IMR-90 (cell line): ENCODE measurements around the gene PAK5. TPM values are rescaled to one million over a fixed set of nuclear protein-coding genes. Genes with fewer than 3 reads are reported as not detected.

Experiments
- ATAC-seq: fragments of 200-7000 bp; cut with Tn5 transposase; 2 replicates; pipeline ENCODE4 v1.9.1; 2020; ENCODE audit warnings: low read depth, mild to moderate bottlenecking, moderate library complexity
- BruUV-seq: library from RNA; stranded (reverse); fragments of 400-500 nt; replicated peaks from 2 replicates; lab custom pipeline; 2021; lab: Mats Ljungman, UMichigan
- CTCF ChIA-PET: fragments of 300-600 bp; formaldehyde crosslinking; extraction: SDS; loops from one replicate; lab custom pipeline; 2021; ENCODE audit warnings: antibody characterized with exemption; lab: Yijun Ruan, JAX
- POLR2A ChIA-PET: fragments of 300-600 bp; sonication (Branson Sonifier 250); formaldehyde crosslinking; loops from one replicate; lab custom pipeline; 2022; ENCODE audit warnings: antibody characterized with exemption; ENCODE audit not compliant: unreplicated experiment; lab: Charles Lee
- DNase-seq: peaks from one replicate; pipeline ENCODE4 v3.0.0; 2013
- H2AFZ ChIP-seq: replicated peaks from 2 replicates; pipeline ENCODE3; 2013; ENCODE audit warnings: low read length, mild to moderate bottlenecking; ENCODE audit not compliant: poor library complexity
- H2AK5ac ChIP-seq: 2 replicates; pipeline ENCODE4 v1.6.1; 2013; ENCODE audit warnings: low read depth, low read length, inconsistent platforms
- H2AK9ac ChIP-seq: replicated peaks from 2 replicates; pipeline ENCODE3; 2013; ENCODE audit warnings: mild to moderate bottlenecking, low read depth, low read length, moderate library complexity; ENCODE audit not compliant: poor library complexity
- H2BK120ac ChIP-seq: 2 replicates; pipeline ENCODE4 v1.6.1; 2013; ENCODE audit warnings: low read depth, low read length, inconsistent platforms
- H2BK15ac ChIP-seq: 3 replicates; pipeline ENCODE4 v1.6.1; 2013; ENCODE audit warnings: low read depth, low read length, inconsistent platforms
- H2BK20ac ChIP-seq: 2 replicates; pipeline ENCODE4 v1.6.1; 2013; ENCODE audit warnings: low read depth, mild to moderate bottlenecking, inconsistent platforms, low read length, moderate library complexity
- H2BK5ac ChIP-seq: 2 replicates; pipeline ENCODE4 v1.6.1; 2013; ENCODE audit warnings: mild to moderate bottlenecking, low read depth, low read length, inconsistent platforms; ENCODE audit not compliant: poor library complexity, severe bottlenecking
- H3K14ac ChIP-seq: replicated peaks from 2 replicates; pipeline ENCODE4 v1.6.1; 2013; ENCODE audit warnings: low read depth, low read length, inconsistent platforms
- H3K18ac ChIP-seq: 2 replicates; pipeline ENCODE4 v1.6.1; 2013; ENCODE audit warnings: low read depth, low read length, control low read depth
- H3K23ac ChIP-seq: 2 replicates; pipeline ENCODE4 v1.6.1; 2013; ENCODE audit warnings: low read depth, low read length, inconsistent platforms
- H3K27ac ChIP-seq: 2 replicates; pipeline ENCODE4 v1.5.1; 2013; ENCODE audit warnings: mild to moderate bottlenecking, control low read depth, low read length; ENCODE audit not compliant: insufficient read depth
- H3K27me3 ChIP-seq: 2 replicates; pipeline ENCODE4 v1.6.1; 2013; ENCODE audit warnings: low read length; ENCODE audit not compliant: control insufficient read depth, insufficient read depth
- H3K36me3 ChIP-seq: 2 replicates; pipeline ENCODE4 v1.6.1; 2013; ENCODE audit warnings: low read length, mixed read lengths; ENCODE audit not compliant: control insufficient read depth, insufficient read depth
- H3K4ac ChIP-seq: 2 replicates; pipeline ENCODE4 v1.6.1; 2013; ENCODE audit warnings: low read depth, low read length, inconsistent platforms
- H3K4me1 ChIP-seq: 2 replicates; pipeline ENCODE4 v1.6.1; 2013; ENCODE audit warnings: low read length, mixed read lengths; ENCODE audit not compliant: control insufficient read depth, insufficient read depth
- H3K4me2 ChIP-seq: 2 replicates; pipeline ENCODE4 v1.6.1; 2013; ENCODE audit warnings: low read depth, mild to moderate bottlenecking, control low read depth, low read length, moderate library complexity
- H3K4me3 ChIP-seq: 2 replicates; pipeline ENCODE4 v1.5.1; 2013; ENCODE audit warnings: low read depth, mild to moderate bottlenecking, control low read depth, low read length, moderate library complexity; ENCODE audit not compliant: insufficient read depth
- H3K56ac ChIP-seq: 2 replicates; pipeline ENCODE4 v1.6.1; 2013; ENCODE audit warnings: low read length, inconsistent platforms; ENCODE audit not compliant: insufficient read depth; ENCODE audit errors: extremely low read depth
- H3K79me1 ChIP-seq, 2 experiments: 2 replicates each; pipeline ENCODE4 v1.6.1; 2013; ENCODE audit warnings: low read length in 2 of 2, inconsistent platforms in 1 of 2, low read depth in 1 of 2
- H3K9ac ChIP-seq: 2 replicates; pipeline ENCODE4 v1.6.1; 2013; ENCODE audit warnings: low read depth, low read length, control low read depth
- H3K9me1 ChIP-seq: 2 replicates; pipeline ENCODE4 v1.6.1; 2013; ENCODE audit warnings: low read length, inconsistent platforms; ENCODE audit not compliant: insufficient read depth
- H3K9me3 ChIP-seq: 2 replicates; pipeline ENCODE4 v1.6.1; 2013; ENCODE audit warnings: low read length; ENCODE audit not compliant: control insufficient read depth, insufficient read depth
- H4K20me1 ChIP-seq: 2 replicates; pipeline ENCODE4 v1.6.1; 2013; ENCODE audit warnings: low read length, inconsistent platforms; ENCODE audit not compliant: insufficient read depth
- H4K5ac ChIP-seq: 2 replicates; pipeline ENCODE4 v1.6.1; 2013; ENCODE audit warnings: mild to moderate bottlenecking, low read depth, low read length, control low read depth
- H4K8ac ChIP-seq, 2 experiments: 2 replicates each; pipeline ENCODE4 v1.6.1; 2013; ENCODE audit warnings: low read depth in 2 of 2, low read length in 2 of 2, control low read depth in 1 of 2, inconsistent platforms in 1 of 2
- H4K91ac ChIP-seq: 2 replicates; pipeline ENCODE4 v1.6.1; 2013; ENCODE audit warnings: low read depth, low read length, inconsistent platforms; ENCODE audit not compliant: insufficient read depth
- CHD1 ChIP-seq: IDR thresholded peaks from 2 replicates; pipeline ENCODE4 v1.6.1; 2012; ENCODE audit warnings: low read depth, low read length, improper control_type of control experiment
- CTCF ChIP-seq: conservative IDR thresholded peaks from 2 replicates; pipeline ENCODE4 v1.5.1; 2012; ENCODE audit warnings: mild to moderate bottlenecking, low read depth, low read length, improper control_type of control experiment
- FOS ChIP-seq: fragments of 150-350 bp; IDR thresholded peaks from 2 replicates; pipeline ENCODE4 v1.6.1; 2016; ENCODE audit warnings: low read depth, low read length
- MXI1 ChIP-seq: IDR thresholded peaks from 2 replicates; pipeline ENCODE4 v1.6.1; 2012; ENCODE audit warnings: low read depth, mild to moderate bottlenecking, low read length, moderate library complexity, borderline replicate concordance
- NFE2L2 ChIP-seq: fragments of 150-350 bp; IDR thresholded peaks from 2 replicates; pipeline ENCODE4 v1.6.1; 2016; ENCODE audit warnings: low read depth, mild to moderate bottlenecking, low read length
- RAD21 ChIP-seq: IDR thresholded peaks from 2 replicates; pipeline ENCODE4 v1.6.1; 2012; ENCODE audit warnings: low read length, improper control_type of control experiment
- RCOR1 ChIP-seq: IDR thresholded peaks from 2 replicates; pipeline ENCODE4 v1.6.1; 2012; ENCODE audit warnings: mild to moderate bottlenecking, low read length, improper control_type of control experiment; ENCODE audit not compliant: insufficient replicate concordance
- RFX5 ChIP-seq: IDR thresholded peaks from 2 replicates; pipeline ENCODE4 v1.8.0; 2012; ENCODE audit warnings: low read depth, mild to moderate bottlenecking, low read length, moderate library complexity
- SMC3 ChIP-seq: fragments of 150-350 bp; IDR thresholded peaks from 2 replicates; pipeline ENCODE4 v1.6.1; 2016; ENCODE audit warnings: low read depth, mild to moderate bottlenecking, antibody characterized with exemption, low read length, moderate library complexity
- USF2 ChIP-seq: fragments of 150-350 bp; IDR thresholded peaks from 2 replicates; pipeline ENCODE4 v1.6.1; 2017; ENCODE audit warnings: mild to moderate bottlenecking, antibody characterized with exemption, low read length, low read depth
- WGBS, 2 experiments: methylation state at CpG; one replicate each; pipeline versions ENCODE4 v1.1.5 to v1.1.7; 2013; ENCODE audit warnings: missing lambda C conversion rate in 2 of 2; ENCODE audit not compliant: insufficient read length in 1 of 2; ENCODE audit errors: extremely low coverage in 2 of 2; 5-methylcytosine and 5-hydroxymethylcytosine counted together
- dilution Hi-C: fragments of 300-500 bp; cut with HindIII; formaldehyde crosslinking; loops from one replicate; pipeline ENCODE4 v1.14.3; 2018; ENCODE audit warnings: low sequenced_read_pairs; ENCODE audit not compliant: unreplicated experiment
- in situ Hi-C: fragments of 300-500 bp; cut with MboI; formaldehyde crosslinking; loops from 3 replicates; pipeline ENCODE4 v1.14.3; 2019; ENCODE audit warnings: low sequenced_read_pairs, inconsistent platforms, mixed read lengths
- intact Hi-C: fragments of 100-400 bp; cut with micrococcal nuclease; formaldehyde crosslinking; loops from 2 replicates; pipeline ENCODE4 v1.10.0; 2022
- polyA plus RNA-seq, 3 experiments: library from polyadenylated mRNA; depleted of rRNA; stranded (reverse); fragments of >200 nt; gene quantifications; 2 replicates each; pipeline ENCODE4 v1.2.3, GENCODE V29; 2012; ENCODE audit warnings: low replicate concordance in 1 of 3
- total RNA-seq: library from RNA; depleted of rRNA; stranded (reverse); fragments of >200 nt; gene quantifications from 2 replicates; pipeline ENCODE4 v1.2.3, GENCODE V29; 2012

Gene PAK5
- total and polyA plus RNA-seq, 2 of the 4 experiments (the other 2 are of a cell fraction) = not detected

- Histone ChIP-seq H4K8ac (no peak overlapping the region), H3K4ac (no peak overlapping the region), H3K4me3 (no peak overlapping the region), H2AK5ac (no peak overlapping the region), H3K4me1 (no peaks in the 10 kb centered on the region), H2BK20ac (no peak overlapping the region), H2BK15ac (no peak overlapping the region), H2BK5ac (no peak overlapping the region), H3K18ac (no peak overlapping the region), H4K20me1 (no peaks in the 10 kb centered on the region), H3K4me2 (no peak overlapping the region), H3K36me3 (no peaks in the 10 kb centered on the region), H2AFZ (no peak overlapping the region), H4K91ac (no peak overlapping the region), H3K27me3 (peaks cover 19% of the 10 kb centered on the region), H3K9ac (no peak overlapping the region), H3K14ac (no peak overlapping the region), H3K23ac (no peak overlapping the region), H3K27ac (no peak overlapping the region), H4K5ac (no peak overlapping the region), H3K56ac (no peak overlapping the region), H3K9me3 (no peaks in the 10 kb centered on the region), H2BK120ac (no peak overlapping the region), H3K79me1 (no peaks in the 10 kb centered on the region), H2AK9ac (no peak overlapping the region), H3K9me1 (no peaks in the 10 kb centered on the region)
- dilution Hi-C loops = no loop called here
- TF ChIP-seq USF2 (no peak), CTCF (no peak), RCOR1 (no peak), CHD1 (no peak), RAD21 (no peak), FOS (no peak), MXI1 (no peak), RFX5 (no peak), NFE2L2 (no peak), SMC3 (no peak)
- in situ Hi-C loops = no loop called here
- intact Hi-C loops = no loop called here
- no CpG with 5 or more reads among the region's 4 CpGs for WGBS, 2 experiments
- no TSS peak for BruUV-seq
- ATAC-seq (no peak), DNase-seq (no peak)
- ChIA-PET CTCF (no interaction called here), POLR2A (no interaction called here)
Measured at GRCh38 chr20:9576695-9577094, 262.2 kb downstream of the PAK5 start.
